NCI-H526 treated with DMSO at 0.1 percent for 48 hours (cell line): ENCODE results near the gene CHMP4B.

Experiments
- DNase-seq: peaks from one replicate; lab custom pipeline; 2025; lab: John Stamatoyannopoulos, UW

The CHMP4B gene

GRCh38 chr20:33864324-33864963 is 53.3 kb downstream of the CHMP4B start:
- no peak for DNase-seq

- DNase-seq: no peak
Observed at GRCh38 chr20:33865761-33866370, 54.7 kb downstream of the CHMP4B start.

GRCh38 chr20:33866398-33867100 is 55.4 kb downstream of the CHMP4B start:
- DNase-seq: no peak

- DNase-seq: no peak
Observed at GRCh38 chr20:33868042-33868441, 56.9 kb downstream of the CHMP4B start.

- no peak for DNase-seq
Observed at GRCh38 chr20:33868595-33868994, 57.4 kb downstream of the CHMP4B start.

- DNase-seq: no peak
Observed at GRCh38 chr20:33869283-33869682, 58.1 kb downstream of the CHMP4B start.

- DNase-seq: no peak
Observed at GRCh38 chr20:33871362-33871761, 60.2 kb downstream of the CHMP4B start.

GRCh38 chr20:33874129-33874528 is 63.0 kb downstream of the CHMP4B start:
- DNase-seq: no peak

- no peak for DNase-seq
Observed at GRCh38 chr20:33875055-33875454, 63.9 kb downstream of the CHMP4B start.

GRCh38 chr20:33875534-33876026 is 64.4 kb downstream of the CHMP4B start:
- DNase-seq: no peak

- no peak for DNase-seq
Observed at GRCh38 chr20:33878583-33878982, 67.4 kb downstream of the CHMP4B start.

GRCh38 chr20:33880396-33880795 is 69.2 kb downstream of the CHMP4B start:
- DNase-seq: no peak

GRCh38 chr20:33881989-33882388 is 70.8 kb downstream of the CHMP4B start:
- no peak for DNase-seq

- no peak for DNase-seq
Observed at GRCh38 chr20:33882481-33882880, 71.3 kb downstream of the CHMP4B start.

- no peak for DNase-seq
Observed at GRCh38 chr20:33883164-33883563, 72.0 kb downstream of the CHMP4B start.

GRCh38 chr20:33884633-33885032 is 73.5 kb downstream of the CHMP4B start:
- no peak for DNase-seq

- DNase-seq: no peak
Observed at GRCh38 chr20:33889312-33889711, 78.2 kb downstream of the CHMP4B start.

GRCh38 chr20:33890557-33890956 is 79.4 kb downstream of the CHMP4B start:
- DNase-seq: no peak

- DNase-seq: no peak
Observed at GRCh38 chr20:33893314-33893713, 82.2 kb downstream of the CHMP4B start.

GRCh38 chr20:33894798-33895197 is 83.7 kb downstream of the CHMP4B start:
- no peak for DNase-seq

- no peak for DNase-seq
Observed at GRCh38 chr20:33896509-33896908, 85.4 kb downstream of the CHMP4B start.

- no peak for DNase-seq
Observed at GRCh38 chr20:33897313-33897912, 86.3 kb downstream of the CHMP4B start.

GRCh38 chr20:33899106-33899505 is 88.0 kb downstream of the CHMP4B start:
- DNase-seq: no peak
